ENCODE data around the gene WNK4.
A peak's percentile ranks its signal among the peaks of the same experiment; 100 is the strongest.

Gene WNK4

GRCh38 chr17:42817866-42818265 lies 37.5 kb downstream of the WNK4 start:
- H3K4me3 ChIP-seq (replicated peaks; ENCODE audit: low read depth, low read length), result no peak overlapping the region
- peaks cover 25% of the 10 kb centered on the region for H3K36me3 ChIP-seq (ENCODE audit: control insufficient read depth, insufficient read depth, low read length)
- no peaks in the 10 kb centered on the region for H3K27me3 ChIP-seq (replicated peaks; ENCODE audit: control insufficient read depth, insufficient read depth, low read length)
- no peak for TF ChIP-seq CTCF (IDR thresholded peaks at IDR 0.05; ENCODE audit: insufficient read depth, low read length, poor library complexity, severe bottlenecking)
- DNase-seq (ENCODE audit: extremely low read depth, insufficient read length), result no peak

- Histone ChIP-seq H3K4me3 (replicated peaks; ENCODE audit: low read depth, low read length) (no peak overlapping the region), H3K27me3 (replicated peaks; ENCODE audit: control insufficient read depth, insufficient read depth, low read length) (no peaks in the 10 kb centered on the region), H3K36me3 (ENCODE audit: control insufficient read depth, insufficient read depth, low read length) (peaks cover 25% of the 10 kb centered on the region)
- TF ChIP-seq CTCF (IDR thresholded peaks at IDR 0.05; ENCODE audit: insufficient read depth, low read length, poor library complexity, severe bottlenecking), result no peak
- no peak for DNase-seq (ENCODE audit: extremely low read depth, insufficient read length)
Observed at GRCh38 chr17:42818379-42818778, 38.0 kb downstream of the WNK4 start.

- TF ChIP-seq CTCF (IDR thresholded peaks at IDR 0.05; ENCODE audit: insufficient read depth, low read length, poor library complexity, severe bottlenecking), result peak; percentile 85
- Histone ChIP-seq H3K27me3 (replicated peaks; ENCODE audit: control insufficient read depth, insufficient read depth, low read length) (no peaks in the 10 kb centered on the region), H3K4me3 (replicated peaks; ENCODE audit: low read depth, low read length) (no peak overlapping the region), H3K36me3 (ENCODE audit: control insufficient read depth, insufficient read depth, low read length) (peaks cover 19% of the 10 kb centered on the region)
- no peak for DNase-seq (ENCODE audit: extremely low read depth, insufficient read length)
Observed at GRCh38 chr17:42819939-42820535, 39.6 kb downstream of the WNK4 start.

GRCh38 chr17:42821176-42821575 lies 40.8 kb downstream of the WNK4 start:
- no peak for DNase-seq (ENCODE audit: extremely low read depth, insufficient read length)
- no peaks in the 10 kb centered on the region for H3K27me3 ChIP-seq (replicated peaks; ENCODE audit: control insufficient read depth, insufficient read depth, low read length)
- peaks cover 14% of the 10 kb centered on the region for H3K36me3 ChIP-seq (ENCODE audit: control insufficient read depth, insufficient read depth, low read length)
- no peak overlapping the region for H3K4me3 ChIP-seq (replicated peaks; ENCODE audit: low read depth, low read length)
- no peak for TF ChIP-seq CTCF (IDR thresholded peaks at IDR 0.05; ENCODE audit: insufficient read depth, low read length, poor library complexity, severe bottlenecking)

GRCh38 chr17:42827472-42827871 lies 47.1 kb downstream of the WNK4 start:
- no peak for TF ChIP-seq CTCF (IDR thresholded peaks at IDR 0.05; ENCODE audit: insufficient read depth, low read length, poor library complexity, severe bottlenecking)
- Histone ChIP-seq H3K36me3 (ENCODE audit: control insufficient read depth, insufficient read depth, low read length) (no peaks in the 10 kb centered on the region), H3K27me3 (replicated peaks; ENCODE audit: control insufficient read depth, insufficient read depth, low read length) (no peaks in the 10 kb centered on the region), H3K4me3 (replicated peaks; ENCODE audit: low read depth, low read length) (no peak overlapping the region)
- no peak for DNase-seq (ENCODE audit: extremely low read depth, insufficient read length)

GRCh38 chr17:42830971-42831370 lies 50.6 kb downstream of the WNK4 start:
- H3K36me3 ChIP-seq (ENCODE audit: control insufficient read depth, insufficient read depth, low read length), result peaks cover 6% of the 10 kb centered on the region
- no peak for DNase-seq (ENCODE audit: extremely low read depth, insufficient read length)
- no peak for TF ChIP-seq CTCF (IDR thresholded peaks at IDR 0.05; ENCODE audit: insufficient read depth, low read length, poor library complexity, severe bottlenecking)
- H3K27me3 ChIP-seq (replicated peaks; ENCODE audit: control insufficient read depth, insufficient read depth, low read length), result no peaks in the 10 kb centered on the region
- H3K4me3 ChIP-seq (replicated peaks; ENCODE audit: low read depth, low read length), result no peak overlapping the region

Data from GM06990 (cell line).